HEK293 (cell line): ENCODE measurements around the gene SCRT2.
A peak's percentile ranks its signal among the peaks of the same experiment; 100 is the strongest.

Experiments used
- EGR2 ChIP-seq: fragments of 450-650 bp; formaldehyde crosslinking; IDR thresholded peaks from 2 replicates; pipeline ENCODE4 v1.5.1; 2016; ENCODE audit warnings: low read depth, missing biosample characterization, missing genetic modification characterization
- GLI2 ChIP-seq: fragments of 450-650 bp; formaldehyde crosslinking; IDR thresholded peaks from 2 replicates; pipeline ENCODE4; 2017; ENCODE audit warnings: missing biosample characterization, missing genetic modification characterization, low read depth, borderline replicate concordance
- GLIS1 ChIP-seq: fragments of 450-650 bp; formaldehyde crosslinking; IDR thresholded peaks from 2 replicates; pipeline ENCODE4 v1.5.1; 2016; ENCODE audit warnings: missing biosample characterization, missing genetic modification characterization
- IKZF3 ChIP-seq: fragments of 450-650 bp; IDR thresholded peaks from 2 replicates; pipeline ENCODE4 v1.5.0; 2018; ENCODE audit warnings: missing biosample characterization, mild to moderate bottlenecking, missing genetic modification characterization, moderate library complexity
- KLF10 ChIP-seq: fragments of 450-650 bp; IDR thresholded peaks from 2 replicates; pipeline ENCODE4 v1.5.1; 2018; ENCODE audit warnings: missing biosample characterization, mild to moderate bottlenecking, missing genetic modification characterization
- KLF9 ChIP-seq: fragments of 450-650 bp; formaldehyde crosslinking; IDR thresholded peaks from 2 replicates; pipeline ENCODE4 v1.5.1; 2016; ENCODE audit warnings: missing biosample characterization, missing genetic modification characterization, low read depth
- MEIS1 ChIP-seq: sonication (generic); formaldehyde crosslinking; IDR thresholded peaks from 2 replicates; pipeline ENCODE4 v1.8.1; 2022; ENCODE audit warnings: missing genetic modification reagents, mild to moderate bottlenecking, borderline replicate concordance
- ZBTB1 ChIP-seq: fragments of 450-650 bp; formaldehyde crosslinking; IDR thresholded peaks from 2 replicates; pipeline ENCODE4 v1.5.1; 2016; ENCODE audit warnings: missing biosample characterization, missing genetic modification characterization
- ZNF121 ChIP-seq: fragments of 450-650 bp; formaldehyde crosslinking; IDR thresholded peaks from 2 replicates; pipeline ENCODE4 v1.5.1; 2016; ENCODE audit warnings: missing biosample characterization, missing genetic modification characterization
- ZNF175 ChIP-seq: fragments of 450-650 bp; formaldehyde crosslinking; IDR thresholded peaks from 2 replicates; pipeline ENCODE4 v1.5.1; 2016; ENCODE audit warnings: missing biosample characterization, missing genetic modification characterization
- ZNF239 ChIP-seq: fragments of 450-650 bp; formaldehyde crosslinking; IDR thresholded peaks from 2 replicates; pipeline ENCODE4 v1.5.1; 2016; ENCODE audit warnings: missing biosample characterization, missing genetic modification characterization
- ZNF324 ChIP-seq: fragments of 450-650 bp; formaldehyde crosslinking; IDR thresholded peaks from 2 replicates; pipeline ENCODE4 v1.5.1; 2016; ENCODE audit warnings: missing biosample characterization, missing genetic modification characterization
- ZNF335 ChIP-seq: fragments of 450-650 bp; formaldehyde crosslinking; conservative IDR thresholded peaks from 2 replicates; pipeline ENCODE4 v1.5.1; 2016; ENCODE audit warnings: missing biosample characterization, missing genetic modification characterization
- ZNF48 ChIP-seq: fragments of 450-650 bp; formaldehyde crosslinking; IDR thresholded peaks from 2 replicates; pipeline ENCODE4 v1.5.1; 2016; ENCODE audit warnings: missing biosample characterization, missing genetic modification characterization
- ZNF561 ChIP-seq: fragments of 450-650 bp; IDR thresholded peaks from 2 replicates; pipeline ENCODE4 v1.5.1; 2018; ENCODE audit warnings: missing biosample characterization, missing genetic modification characterization, borderline replicate concordance
- ZNF585B ChIP-seq: fragments of 450-650 bp; formaldehyde crosslinking; IDR thresholded peaks from 2 replicates; pipeline ENCODE4 v1.5.1; 2016; ENCODE audit warnings: missing biosample characterization, missing genetic modification characterization
- ZNF600 ChIP-seq: fragments of 450-650 bp; formaldehyde crosslinking; IDR thresholded peaks from 2 replicates; pipeline ENCODE4 v1.5.1; 2016; ENCODE audit warnings: missing biosample characterization, missing genetic modification characterization
- ZNF654 ChIP-seq: fragments of 450-650 bp; formaldehyde crosslinking; IDR thresholded peaks from 2 replicates; pipeline ENCODE4 v1.5.1; 2016; ENCODE audit warnings: low read depth, missing biosample characterization, missing genetic modification characterization
- ZNF701 ChIP-seq: fragments of 450-650 bp; formaldehyde crosslinking; IDR thresholded peaks from 2 replicates; pipeline ENCODE4 v1.5.1; 2016; ENCODE audit warnings: missing biosample characterization, missing genetic modification characterization
- ZNF776 ChIP-seq: fragments of 450-650 bp; formaldehyde crosslinking; IDR thresholded peaks from 2 replicates; pipeline ENCODE4 v1.5.0; 2017; ENCODE audit warnings: missing biosample characterization, missing genetic modification characterization, borderline replicate concordance
- ZNF777 ChIP-seq: fragments of 450-650 bp; formaldehyde crosslinking; IDR thresholded peaks from 2 replicates; pipeline ENCODE4 v1.5.1; 2017; ENCODE audit warnings: missing biosample characterization, missing genetic modification characterization, borderline replicate concordance
- ZNF837 ChIP-seq: fragments of 450-650 bp; formaldehyde crosslinking; IDR thresholded peaks from 2 replicates; pipeline ENCODE4 v1.5.1; 2016; ENCODE audit warnings: missing biosample characterization, missing genetic modification characterization
- TF ChIP-seq, protein P1 (sequence below): fragments of 450-650 bp; formaldehyde crosslinking; IDR thresholded peaks from 2 replicates; pipeline ENCODE4 v1.5.0; 2017; ENCODE audit warnings: missing biosample characterization, missing genetic modification characterization, borderline replicate concordance
- TF ChIP-seq, protein P2 (sequence below): fragments of 450-650 bp; formaldehyde crosslinking; IDR thresholded peaks from 2 replicates; pipeline ENCODE4 v1.5.1; 2017; ENCODE audit warnings: missing biosample characterization, missing genetic modification characterization
- TF ChIP-seq, protein P3 (sequence below): fragments of 450-650 bp; formaldehyde crosslinking; IDR thresholded peaks from 2 replicates; pipeline ENCODE4 v1.5.1; 2016; ENCODE audit warnings: missing biosample characterization, missing genetic modification characterization
- TF ChIP-seq, protein P4 (sequence below): fragments of 450-650 bp; formaldehyde crosslinking; IDR thresholded peaks from 2 replicates; pipeline ENCODE4 v1.5.1; 2016; ENCODE audit warnings: missing biosample characterization, missing genetic modification characterization
- TF ChIP-seq, protein P5 (sequence below): fragments of 450-650 bp; formaldehyde crosslinking; IDR thresholded peaks from 2 replicates; pipeline ENCODE4 v1.5.1; 2016; ENCODE audit warnings: missing biosample characterization, missing genetic modification characterization

Gene SCRT2

DNA sequence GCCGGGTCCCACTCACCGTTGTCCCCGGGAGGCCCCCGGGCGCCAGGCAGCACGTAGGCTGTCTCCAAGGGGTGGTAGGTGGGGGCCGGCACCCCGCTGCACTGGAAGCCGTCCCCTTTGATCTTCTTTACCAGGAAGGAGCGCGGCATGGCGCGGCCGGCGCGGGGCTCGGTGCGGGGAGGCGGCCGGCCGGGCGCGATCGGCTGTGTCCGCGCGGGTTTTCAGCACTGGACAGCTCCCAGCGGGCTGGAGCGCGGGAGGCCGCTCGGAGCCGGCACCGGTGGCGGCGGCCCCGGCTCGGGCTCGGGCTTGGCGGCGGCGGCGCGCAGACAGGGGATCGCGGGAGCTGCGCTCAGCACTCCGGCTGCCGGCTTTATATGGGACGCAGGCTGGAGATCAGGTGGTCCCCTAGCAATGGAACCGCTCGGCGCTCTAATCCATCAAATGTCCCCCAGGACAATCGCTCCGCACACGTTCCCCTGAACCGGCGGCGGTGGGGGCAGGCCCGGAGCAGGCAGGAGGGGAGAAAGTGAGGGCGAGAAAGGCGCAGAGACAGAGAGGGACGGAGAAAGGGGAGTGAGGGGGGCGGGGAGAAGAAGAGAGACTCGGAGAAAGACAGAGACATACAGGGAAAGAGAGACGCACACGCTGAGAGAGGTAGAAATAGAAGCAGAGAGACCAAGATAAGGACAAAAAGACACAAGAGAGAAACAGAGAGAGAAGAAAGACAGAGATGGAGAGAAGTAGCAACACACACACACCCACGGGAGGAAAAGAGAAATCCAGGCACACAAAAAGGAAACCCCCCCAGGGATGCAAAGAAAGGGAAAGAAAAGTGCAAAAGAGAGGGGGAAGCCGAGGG is at the start of gene SCRT2 (continued):
- TF ChIP-seq, protein P1, sequence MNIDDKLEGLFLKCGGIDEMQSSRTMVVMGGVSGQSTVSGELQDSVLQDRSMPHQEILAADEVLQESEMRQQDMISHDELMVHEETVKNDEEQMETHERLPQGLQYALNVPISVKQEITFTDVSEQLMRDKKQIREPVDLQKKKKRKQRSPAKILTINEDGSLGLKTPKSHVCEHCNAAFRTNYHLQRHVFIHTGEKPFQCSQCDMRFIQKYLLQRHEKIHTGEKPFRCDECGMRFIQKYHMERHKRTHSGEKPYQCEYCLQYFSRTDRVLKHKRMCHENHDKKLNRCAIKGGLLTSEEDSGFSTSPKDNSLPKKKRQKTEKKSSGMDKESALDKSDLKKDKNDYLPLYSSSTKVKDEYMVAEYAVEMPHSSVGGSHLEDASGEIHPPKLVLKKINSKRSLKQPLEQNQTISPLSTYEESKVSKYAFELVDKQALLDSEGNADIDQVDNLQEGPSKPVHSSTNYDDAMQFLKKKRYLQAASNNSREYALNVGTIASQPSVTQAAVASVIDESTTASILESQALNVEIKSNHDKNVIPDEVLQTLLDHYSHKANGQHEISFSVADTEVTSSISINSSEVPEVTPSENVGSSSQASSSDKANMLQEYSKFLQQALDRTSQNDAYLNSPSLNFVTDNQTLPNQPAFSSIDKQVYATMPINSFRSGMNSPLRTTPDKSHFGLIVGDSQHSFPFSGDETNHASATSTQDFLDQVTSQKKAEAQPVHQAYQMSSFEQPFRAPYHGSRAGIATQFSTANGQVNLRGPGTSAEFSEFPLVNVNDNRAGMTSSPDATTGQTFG (tag by site-specific recombination): no peak
- TF ChIP-seq ZNF175 (tag by site-specific recombination) (no peak), ZBTB1 (tag by site-specific recombination) (no peak), ZNF324 (no peak), ZNF776 (no peak), MEIS1 (CRISPR knock-in tag) (peak; percentile 60; the same call in 1 of the 2 replicates), KLF9 (tag by site-specific recombination) (peak; percentile 71), ZNF837 (tag by site-specific recombination) (0 out of 2 replicates have a peak, but pooled peaks have one; percentile 11), ZNF335 (peak; percentile 82), KLF10 (tag by site-specific recombination) (peak; percentile 32; the same call in 1 of the 2 replicates), ZNF600 (tag by site-specific recombination) (no peak), ZNF48 (tag by site-specific recombination) (no peak), ZNF654 (no peak), ZNF777 (tag by site-specific recombination) (no peak; the same call in 1 of the 2 replicates), GLI2 (tag by site-specific recombination) (no peak), ZNF561 (tag by site-specific recombination) (peak; percentile 78; the same call in 1 of the 2 replicates), ZNF239 (tag by site-specific recombination) (no peak), GLIS1 (peak; percentile 97), ZNF701 (tag by site-specific recombination) (no peak), IKZF3 (tag by site-specific recombination) (0 out of 2 replicates have a peak, but pooled peaks have one; percentile 36), ZNF121 (tag by site-specific recombination) (no peak), ZNF585B (no peak), EGR2 (tag by site-specific recombination) (peak; percentile 24; the same call in 1 of the 2 replicates)
- TF ChIP-seq, protein P2, sequence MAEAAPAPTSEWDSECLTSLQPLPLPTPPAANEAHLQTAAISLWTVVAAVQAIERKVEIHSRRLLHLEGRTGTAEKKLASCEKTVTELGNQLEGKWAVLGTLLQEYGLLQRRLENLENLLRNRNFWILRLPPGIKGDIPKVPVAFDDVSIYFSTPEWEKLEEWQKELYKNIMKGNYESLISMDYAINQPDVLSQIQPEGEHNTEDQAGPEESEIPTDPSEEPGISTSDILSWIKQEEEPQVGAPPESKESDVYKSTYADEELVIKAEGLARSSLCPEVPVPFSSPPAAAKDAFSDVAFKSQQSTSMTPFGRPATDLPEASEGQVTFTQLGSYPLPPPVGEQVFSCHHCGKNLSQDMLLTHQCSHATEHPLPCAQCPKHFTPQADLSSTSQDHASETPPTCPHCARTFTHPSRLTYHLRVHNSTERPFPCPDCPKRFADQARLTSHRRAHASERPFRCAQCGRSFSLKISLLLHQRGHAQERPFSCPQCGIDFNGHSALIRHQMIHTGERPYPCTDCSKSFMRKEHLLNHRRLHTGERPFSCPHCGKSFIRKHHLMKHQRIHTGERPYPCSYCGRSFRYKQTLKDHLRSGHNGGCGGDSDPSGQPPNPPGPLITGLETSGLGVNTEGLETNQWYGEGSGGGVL (tag by site-specific recombination): peak; percentile 90
- TF ChIP-seq, protein P3, sequence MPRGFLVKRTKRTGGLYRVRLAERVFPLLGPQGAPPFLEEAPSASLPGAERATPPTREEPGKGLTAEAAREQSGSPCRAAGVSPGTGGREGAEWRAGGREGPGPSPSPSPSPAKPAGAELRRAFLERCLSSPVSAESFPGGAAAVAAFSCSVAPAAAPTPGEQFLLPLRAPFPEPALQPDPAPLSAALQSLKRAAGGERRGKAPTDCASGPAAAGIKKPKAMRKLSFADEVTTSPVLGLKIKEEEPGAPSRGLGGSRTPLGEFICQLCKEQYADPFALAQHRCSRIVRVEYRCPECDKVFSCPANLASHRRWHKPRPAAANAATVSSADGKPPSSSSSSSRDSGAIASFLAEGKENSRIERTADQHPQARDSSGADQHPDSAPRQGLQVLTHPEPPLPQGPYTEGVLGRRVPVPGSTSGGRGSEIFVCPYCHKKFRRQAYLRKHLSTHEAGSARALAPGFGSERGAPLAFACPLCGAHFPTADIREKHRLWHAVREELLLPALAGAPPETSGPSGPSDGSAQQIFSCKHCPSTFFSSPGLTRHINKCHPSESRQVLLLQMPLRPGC (tag by site-specific recombination): 0 out of 2 replicates have a peak, but pooled peaks have one; percentile 50
- TF ChIP-seq, protein P4, sequence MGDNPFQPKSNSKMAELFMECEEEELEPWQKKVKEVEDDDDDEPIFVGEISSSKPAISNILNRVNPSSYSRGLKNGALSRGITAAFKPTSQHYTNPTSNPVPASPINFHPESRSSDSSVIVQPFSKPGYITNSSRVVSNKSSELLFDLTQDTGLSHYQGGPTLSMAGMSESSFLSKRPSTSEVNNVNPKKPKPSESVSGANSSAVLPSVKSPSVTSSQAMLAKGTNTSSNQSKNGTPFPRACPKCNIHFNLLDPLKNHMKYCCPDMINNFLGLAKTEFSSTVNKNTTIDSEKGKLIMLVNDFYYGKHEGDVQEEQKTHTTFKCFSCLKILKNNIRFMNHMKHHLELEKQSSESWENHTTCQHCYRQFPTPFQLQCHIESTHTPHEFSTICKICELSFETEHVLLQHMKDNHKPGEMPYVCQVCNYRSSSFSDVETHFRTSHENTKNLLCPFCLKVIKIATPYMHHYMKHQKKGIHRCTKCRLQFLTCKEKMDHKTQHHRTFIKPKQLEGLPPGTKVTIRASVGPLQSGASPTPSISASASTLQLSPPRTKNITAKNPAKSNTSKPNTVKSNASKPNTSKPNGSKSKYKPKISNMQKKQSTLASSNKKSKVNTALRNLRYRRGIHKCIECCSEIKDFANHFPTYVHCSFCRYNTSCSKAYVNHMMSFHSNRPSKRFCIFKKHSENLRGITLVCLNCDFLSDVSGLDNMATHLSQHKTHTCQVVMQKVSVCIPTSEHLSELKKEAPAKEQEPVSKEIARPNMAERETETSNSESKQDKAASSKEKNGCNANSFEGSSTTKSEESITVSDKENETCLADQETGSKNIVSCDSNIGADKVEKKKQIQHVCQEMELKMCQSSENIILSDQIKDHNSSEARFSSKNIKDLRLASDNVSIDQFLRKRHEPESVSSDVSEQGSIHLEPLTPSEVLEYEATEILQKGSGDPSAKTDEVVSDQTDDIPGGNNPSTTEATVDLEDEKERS (tag by site-specific recombination): no peak
- TF ChIP-seq, protein P5, sequence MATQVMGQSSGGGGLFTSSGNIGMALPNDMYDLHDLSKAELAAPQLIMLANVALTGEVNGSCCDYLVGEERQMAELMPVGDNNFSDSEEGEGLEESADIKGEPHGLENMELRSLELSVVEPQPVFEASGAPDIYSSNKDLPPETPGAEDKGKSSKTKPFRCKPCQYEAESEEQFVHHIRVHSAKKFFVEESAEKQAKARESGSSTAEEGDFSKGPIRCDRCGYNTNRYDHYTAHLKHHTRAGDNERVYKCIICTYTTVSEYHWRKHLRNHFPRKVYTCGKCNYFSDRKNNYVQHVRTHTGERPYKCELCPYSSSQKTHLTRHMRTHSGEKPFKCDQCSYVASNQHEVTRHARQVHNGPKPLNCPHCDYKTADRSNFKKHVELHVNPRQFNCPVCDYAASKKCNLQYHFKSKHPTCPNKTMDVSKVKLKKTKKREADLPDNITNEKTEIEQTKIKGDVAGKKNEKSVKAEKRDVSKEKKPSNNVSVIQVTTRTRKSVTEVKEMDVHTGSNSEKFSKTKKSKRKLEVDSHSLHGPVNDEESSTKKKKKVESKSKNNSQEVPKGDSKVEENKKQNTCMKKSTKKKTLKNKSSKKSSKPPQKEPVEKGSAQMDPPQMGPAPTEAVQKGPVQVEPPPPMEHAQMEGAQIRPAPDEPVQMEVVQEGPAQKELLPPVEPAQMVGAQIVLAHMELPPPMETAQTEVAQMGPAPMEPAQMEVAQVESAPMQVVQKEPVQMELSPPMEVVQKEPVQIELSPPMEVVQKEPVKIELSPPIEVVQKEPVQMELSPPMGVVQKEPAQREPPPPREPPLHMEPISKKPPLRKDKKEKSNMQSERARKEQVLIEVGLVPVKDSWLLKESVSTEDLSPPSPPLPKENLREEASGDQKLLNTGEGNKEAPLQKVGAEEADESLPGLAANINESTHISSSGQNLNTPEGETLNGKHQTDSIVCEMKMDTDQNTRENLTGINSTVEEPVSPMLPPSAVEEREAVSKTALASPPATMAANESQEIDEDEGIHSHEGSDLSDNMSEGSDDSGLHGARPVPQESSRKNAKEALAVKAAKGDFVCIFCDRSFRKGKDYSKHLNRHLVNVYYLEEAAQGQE (tag by site-specific recombination): peak; percentile 69
